Pons (tissue), 1 donor: ENCODE results near the gene C7orf25.
"Not testable (repeated sequence)": the region's sequence is repeated elsewhere in the genome, so short reads cannot be mapped to it uniquely, and the experiment has no call there.

Experiments
- DNase-seq: peaks from one replicate; pipeline ENCODE4 v3.0.0-alpha.2; 2016; ENCODE audit warnings: low spot score

C7orf25 gene

DNA sequence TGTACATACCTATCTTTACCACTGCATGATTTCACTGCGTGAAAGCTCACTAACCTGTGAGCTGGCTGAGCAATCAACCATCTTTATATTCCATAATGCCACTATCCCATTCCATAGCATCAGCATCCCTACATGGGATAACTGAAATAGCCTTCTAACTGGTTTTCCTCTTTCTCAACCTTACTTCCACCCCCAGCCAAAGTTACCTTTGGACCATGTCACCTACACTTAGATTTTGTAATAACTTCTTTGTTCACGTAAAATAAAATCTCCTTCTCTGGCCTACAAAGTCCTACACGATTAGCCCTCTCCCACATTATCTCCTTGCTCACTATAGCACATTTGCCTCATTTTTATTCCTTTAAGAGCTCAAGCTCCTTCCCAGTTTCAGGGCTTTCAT, 17.6 kb upstream of the C7orf25 start:
- DNase-seq, result no peak

GRCh38 chr7:42928754-42929153, 16.9 kb upstream of the C7orf25 start:
- no peak for DNase-seq

GRCh38 chr7:42926204-42926603, 14.3 kb upstream of the C7orf25 start:
- DNase-seq, result no peak

DNA sequence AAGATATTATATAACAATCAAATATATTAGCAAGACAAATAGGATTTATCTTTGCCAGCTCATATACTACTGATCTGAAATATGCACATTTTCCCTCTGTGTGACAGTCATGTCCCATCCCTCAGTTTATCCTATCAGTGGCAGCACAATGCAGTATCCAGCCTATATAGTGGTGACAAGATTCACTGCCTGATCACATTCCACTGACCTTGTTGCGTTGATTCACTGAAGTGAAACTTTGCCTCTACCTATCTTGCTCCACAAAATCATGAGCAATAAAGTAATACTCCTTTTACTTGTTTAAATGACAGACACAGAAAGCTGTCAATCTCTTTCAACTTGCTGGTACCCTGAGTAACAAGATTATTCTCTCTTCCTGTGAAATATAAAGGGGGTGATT, 13.8 kb upstream of the C7orf25 start:
- no peak for DNase-seq

DNA sequence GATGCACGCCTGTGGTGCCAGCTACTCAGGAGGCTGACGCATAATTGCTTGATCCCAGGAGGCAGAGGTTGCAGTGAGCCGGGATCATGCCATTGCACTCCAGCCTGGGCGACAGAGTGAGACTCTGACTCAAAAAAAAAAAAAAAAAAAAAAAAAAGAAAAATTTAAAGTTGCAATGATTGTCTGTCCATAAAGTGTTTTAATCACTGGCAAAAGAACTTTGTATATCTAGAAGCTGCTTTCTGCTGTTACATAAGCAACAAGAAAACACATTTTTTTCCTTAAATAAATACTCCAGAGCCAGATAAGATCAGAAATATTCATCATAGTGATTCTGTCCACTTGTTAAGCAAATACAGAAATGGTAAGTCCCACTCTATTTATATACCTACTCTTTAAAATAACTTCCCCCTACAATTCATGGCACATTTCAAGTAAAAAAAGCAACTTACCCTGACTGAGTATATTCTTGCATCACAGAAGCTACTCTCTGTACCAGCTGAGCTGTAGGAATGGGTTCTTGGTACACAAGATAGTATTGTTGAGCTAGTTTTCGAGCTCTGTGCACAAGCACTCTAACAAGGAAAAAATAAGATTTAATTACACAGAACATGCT, 12.5 kb upstream of the C7orf25 start:
- DNase-seq, result no peak

GRCh38 chr7:42922017-42922753, 10.3 kb upstream of the C7orf25 start:
- DNase-seq, result no peak

- DNase-seq, result no peak
Measured at GRCh38 chr7:42915356-42915755, 3.5 kb upstream of the C7orf25 start.

DNA sequence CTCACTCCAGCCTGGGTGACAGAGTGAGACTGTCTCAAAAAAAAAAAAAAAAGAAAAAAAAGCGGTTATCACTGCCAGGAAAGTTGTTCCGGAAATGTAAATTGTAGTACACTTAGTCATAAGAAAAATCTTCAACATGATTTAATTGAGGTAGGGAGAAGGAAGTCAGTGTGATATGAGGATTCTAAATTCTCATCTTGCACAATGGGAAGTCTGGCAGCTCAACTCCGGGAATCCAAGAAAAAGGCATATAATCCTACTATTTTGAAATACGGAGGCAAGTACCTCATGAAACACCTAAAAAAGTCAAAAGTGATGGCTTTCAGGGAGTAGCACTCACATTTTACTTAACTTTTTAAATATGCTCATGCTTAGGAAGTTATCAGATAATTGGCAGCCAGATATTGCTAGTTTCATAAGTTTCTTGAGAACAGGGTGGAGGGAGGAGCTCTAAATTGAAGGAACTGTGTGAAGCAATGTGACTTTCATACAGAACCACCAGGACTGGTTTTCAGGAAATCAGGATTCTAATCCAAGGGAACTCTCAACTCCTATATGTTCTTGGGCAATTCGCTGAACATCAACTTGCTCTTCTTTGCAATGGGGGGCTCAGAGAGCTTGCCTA, 2.7 kb upstream of the C7orf25 start:
- DNase-seq, result no peak

DNA sequence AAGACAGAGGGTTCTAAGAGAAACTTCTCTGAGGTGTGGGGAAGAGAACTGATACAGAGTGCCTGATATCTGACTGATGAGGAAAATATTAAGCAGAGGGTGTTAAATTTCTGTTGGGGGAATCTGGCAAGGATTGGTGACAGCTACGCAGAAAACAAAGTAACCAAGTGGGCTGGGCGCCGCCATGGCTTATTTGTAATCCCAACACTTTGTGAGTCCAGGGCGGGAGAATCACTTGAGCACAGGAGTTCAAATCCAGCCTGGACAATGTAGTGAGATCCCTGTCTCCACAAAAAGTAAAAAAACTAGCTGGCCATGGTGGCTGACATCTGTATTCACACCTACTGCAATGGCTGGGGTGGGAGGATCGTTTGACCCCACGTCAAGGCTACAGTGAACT, 2.1 kb upstream of the C7orf25 start:
- DNase-seq, result no peak

DNA sequence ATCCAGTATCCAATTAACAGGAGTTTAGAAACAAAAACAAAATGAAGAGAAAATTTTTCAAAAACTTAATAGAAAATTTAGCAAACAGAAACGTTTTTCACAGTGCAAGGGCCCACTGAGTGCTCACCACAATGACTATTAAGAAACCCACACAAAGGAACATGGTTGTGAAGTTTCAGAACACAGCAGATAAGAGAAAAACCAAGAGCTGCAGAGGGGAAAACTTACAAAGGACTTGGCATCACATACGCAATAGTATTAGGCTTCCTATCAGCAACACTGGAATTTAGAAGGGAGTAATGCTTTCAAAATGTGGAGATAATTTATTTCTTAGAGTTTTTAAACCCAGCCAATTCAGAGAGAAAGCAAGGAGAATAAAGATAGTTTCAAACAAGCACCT, 1.7 kb upstream of the C7orf25 start:
- no peak for DNase-seq

DNA sequence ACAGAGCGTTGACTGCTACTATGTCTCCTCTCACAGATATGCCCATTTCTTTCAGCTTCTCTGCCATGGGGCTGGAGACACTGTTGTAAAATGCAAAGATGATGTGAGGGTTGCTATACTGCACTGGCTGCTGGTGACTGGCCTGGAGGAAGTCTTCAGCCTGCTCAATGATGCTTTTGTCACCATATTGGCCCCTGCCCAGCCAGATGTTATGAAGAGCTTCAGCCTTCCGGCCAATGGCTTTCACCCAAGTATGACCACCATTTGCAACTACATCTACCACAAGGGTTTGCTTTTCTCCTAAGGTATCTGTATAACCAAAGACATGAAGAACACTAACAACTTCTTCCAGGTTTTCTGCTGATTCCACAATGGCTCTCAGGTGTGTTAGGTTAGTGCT, 1.6 kb downstream of the C7orf25 start:
- peak; percentile 84 for DNase-seq

- DNase-seq, result no peak
Measured at GRCh38 chr7:42907316-42907715, 4.6 kb downstream of the C7orf25 start.

DNA sequence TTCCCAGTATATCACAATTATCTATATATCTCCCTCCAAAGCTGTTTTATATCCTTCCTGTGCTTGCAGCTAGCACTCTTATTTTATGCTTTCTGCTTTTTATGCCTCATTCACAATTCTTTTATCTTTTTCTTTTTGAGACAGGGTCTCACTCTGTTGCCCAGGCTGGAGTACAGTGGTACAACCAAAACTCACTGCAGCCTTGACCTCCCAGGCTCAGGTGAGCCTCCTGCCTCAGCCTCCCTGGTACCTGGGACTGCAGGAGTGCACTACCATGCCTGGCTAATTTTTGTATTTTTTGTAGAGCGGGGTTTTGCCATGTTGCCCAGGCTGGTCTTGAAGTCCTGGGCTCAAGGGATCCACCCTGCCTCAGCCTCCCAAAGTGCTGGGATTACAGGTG, 5.7 kb downstream of the C7orf25 start:
- DNase-seq, result no peak

DNA sequence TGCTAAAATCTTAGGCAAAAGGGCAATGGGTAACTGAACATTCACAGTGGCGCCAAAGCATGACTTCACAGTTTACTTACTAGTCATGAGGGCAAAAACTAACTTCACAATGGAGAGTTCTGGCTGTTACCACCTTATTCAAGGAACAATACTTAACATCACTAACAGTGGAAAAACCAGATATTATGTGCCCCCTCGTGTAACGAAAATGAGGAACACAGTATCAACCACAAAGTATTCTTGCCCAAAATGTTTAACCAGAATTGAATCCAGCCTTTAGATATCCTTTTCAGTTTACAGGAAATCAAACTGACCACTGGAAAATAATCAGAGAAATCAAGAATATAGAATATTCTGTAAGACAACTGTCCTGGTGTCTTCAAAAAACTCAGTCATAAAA, 9.5 kb downstream of the C7orf25 start:
- no peak for DNase-seq

GRCh38 chr7:42900842-42901241, 11.0 kb downstream of the C7orf25 start:
- no peak for DNase-seq

DNA sequence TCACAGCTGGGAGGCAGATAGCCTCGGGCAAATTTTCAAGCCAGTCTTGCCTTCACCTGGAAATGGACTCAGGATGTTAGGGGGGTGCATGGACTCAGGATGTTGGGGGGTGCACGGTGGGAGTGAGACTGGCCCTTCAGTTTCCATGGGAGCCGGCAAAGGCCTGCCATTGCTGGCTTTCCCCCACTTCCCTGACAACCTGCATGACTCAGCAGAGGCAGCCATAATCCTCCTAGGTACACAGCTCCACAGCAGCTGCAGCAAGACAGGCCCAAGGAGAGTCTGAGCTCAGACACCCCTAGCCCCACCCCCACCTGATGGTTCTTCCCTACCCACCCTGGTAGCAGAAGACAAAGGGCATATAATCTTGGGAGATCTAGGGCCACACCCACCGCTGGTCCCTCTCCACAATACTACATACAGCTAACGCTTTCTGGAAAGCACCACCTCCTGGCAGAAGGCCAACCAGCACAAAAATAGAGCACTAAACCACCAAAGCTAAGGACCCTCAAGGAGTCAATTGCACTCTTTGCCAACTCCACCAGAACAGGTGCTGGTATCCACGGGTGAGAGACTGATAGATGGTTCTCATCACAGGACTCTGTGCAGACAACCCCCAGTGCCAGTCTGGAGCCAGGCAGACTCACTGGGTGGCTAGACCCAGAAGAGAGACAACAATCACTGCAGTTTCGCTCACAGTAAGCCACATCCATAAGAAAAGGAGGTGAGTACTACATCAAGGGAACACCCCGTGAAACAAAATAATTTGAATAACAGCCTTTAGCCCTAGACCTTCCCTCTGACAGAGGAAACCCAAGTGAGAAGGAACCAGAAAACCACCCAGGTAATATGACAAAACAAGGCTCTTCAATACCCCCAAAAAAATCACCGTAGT, 18.3 kb downstream of the C7orf25 start:
- no peak for DNase-seq

GRCh38 chr7:42886893-42887505, 24.9 kb downstream of the C7orf25 start:
- DNase-seq, result no peak

GRCh38 chr7:42886129-42886528, 25.7 kb downstream of the C7orf25 start:
- no peak for DNase-seq

GRCh38 chr7:42885183-42885582, 26.7 kb downstream of the C7orf25 start:
- DNase-seq, result not testable (repeated sequence)

DNA sequence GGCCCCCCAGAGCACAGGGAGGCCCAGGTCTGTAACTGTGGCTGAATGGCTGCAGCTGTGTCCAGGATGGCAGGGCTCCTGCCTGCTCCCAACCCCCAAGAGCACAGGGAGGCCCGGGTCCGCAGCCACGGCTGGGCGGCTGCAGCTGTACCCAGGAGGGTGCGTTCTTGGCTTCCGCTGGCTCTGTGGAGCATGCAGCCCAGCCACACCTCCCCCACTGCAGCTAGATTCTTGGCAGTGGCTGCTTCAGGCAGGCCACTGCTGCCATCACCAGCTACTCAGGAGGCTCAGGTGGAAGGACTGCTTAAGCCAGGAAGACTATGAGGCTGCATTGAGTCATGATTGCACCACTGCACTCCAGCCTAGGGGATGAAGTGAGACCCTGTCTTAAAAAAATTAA, 27.9 kb downstream of the C7orf25 start:
- no peak for DNase-seq

DNA sequence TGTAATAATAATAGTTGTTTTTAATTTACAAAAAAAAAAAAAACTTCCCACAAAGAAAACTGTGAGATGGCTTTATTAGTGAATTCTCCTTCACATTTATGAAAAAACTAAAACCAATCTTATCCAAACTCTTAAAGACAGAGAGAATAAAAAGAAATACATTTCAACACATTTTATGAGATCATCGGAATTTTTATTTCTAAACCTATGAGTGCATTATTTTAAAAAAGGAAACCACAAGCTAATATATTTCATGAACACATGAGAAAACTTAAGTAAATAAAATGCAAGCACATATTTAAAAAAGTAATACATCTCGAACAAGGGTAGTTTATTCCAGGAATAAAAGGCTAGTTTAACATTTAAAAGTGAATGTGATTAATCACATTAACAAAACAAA, 31.5 kb downstream of the C7orf25 start:
- DNase-seq, result no peak

DNA sequence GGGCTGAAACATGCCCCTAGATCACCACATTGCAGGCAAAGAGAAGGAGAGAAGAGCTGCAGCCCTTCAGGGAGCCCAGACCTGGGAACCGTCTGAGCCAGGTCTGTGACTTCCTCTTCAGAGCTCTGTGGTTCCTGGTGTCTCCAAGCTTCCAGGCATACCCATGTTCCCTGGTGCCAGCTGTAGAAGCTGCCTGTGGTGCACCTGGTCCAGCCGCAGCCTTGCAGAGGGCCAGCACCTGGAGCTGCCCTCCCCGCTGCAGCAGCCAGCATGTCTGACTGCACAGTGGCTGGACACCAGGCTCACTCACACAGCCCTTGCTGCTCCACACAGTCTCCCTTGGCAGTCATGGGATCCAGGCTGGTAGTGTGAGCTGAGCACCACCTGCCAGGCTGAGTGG, 33.6 kb downstream of the C7orf25 start:
- DNase-seq, result no peak
